Neural cell (in vitro differentiated cells): ENCODE measurements around the gene C5. TPM values are rescaled to one million over a fixed set of nuclear protein-coding genes. Genes with fewer than 3 reads are reported as not detected.

Source experiments
- H2AFZ ChIP-seq: fragments of 200-600, 300-800 bp; sonication (generic), shearing (Covaris generic); 2 replicates; pipeline ENCODE4 v1.6.0; 2014; ENCODE audit warnings: low read depth, mild to moderate bottlenecking, antibody characterized with exemption, low read length, moderate library complexity
- H3F3A ChIP-seq: fragments of 200-600 bp; shearing (Covaris generic); 2 replicates; pipeline ENCODE4 v1.6.1; 2016; ENCODE audit warnings: mild to moderate bottlenecking, moderate library complexity, mixed read lengths, antibody characterized with exemption, low read length; ENCODE audit not compliant: insufficient read depth, poor library complexity, severe bottlenecking
- H3K27ac ChIP-seq: fragments of 200-600, 300-800 bp; sonication (generic), shearing (Covaris generic); 2 replicates; pipeline ENCODE4 v1.5.1; 2014; ENCODE audit warnings: mild to moderate bottlenecking, low read length, moderate library complexity
- H3K27me3 ChIP-seq: fragments of 300-800, 200-600 bp; sonication (generic), shearing (Covaris generic); 2 replicates; pipeline ENCODE4 v1.6.0; 2014; ENCODE audit warnings: mild to moderate bottlenecking, low read depth, low read length, moderate library complexity; ENCODE audit not compliant: insufficient read depth
- H3K36me3 ChIP-seq: fragments of 300-800, 200-600 bp; sonication (generic), shearing (Covaris generic); 2 replicates; pipeline ENCODE4 v1.5.1; 2014; ENCODE audit warnings: mild to moderate bottlenecking, antibody characterized with exemption, low read length, moderate library complexity; ENCODE audit not compliant: insufficient read depth
- H3K4me2 ChIP-seq: fragments of 300-800, 200-600 bp; sonication (generic), shearing (Covaris generic); 2 replicates; pipeline ENCODE4 v1.6.0; 2014; ENCODE audit warnings: mild to moderate bottlenecking, low read length
- H3K4me3 ChIP-seq: fragments of 300-800, 200-600 bp; sonication (generic), shearing (Covaris generic); 2 replicates; pipeline ENCODE4 v1.5.1; 2014; ENCODE audit warnings: mild to moderate bottlenecking, low read length, moderate library complexity
- H3K79me2 ChIP-seq: fragments of 200-600 bp; shearing (Covaris generic); replicated peaks from 2 replicates; pipeline ENCODE4 v1.6.0; 2014; ENCODE audit warnings: mild to moderate bottlenecking, low read length, moderate library complexity; ENCODE audit not compliant: insufficient read depth
- H3K9ac ChIP-seq: fragments of 300-800, 200-600 bp; sonication (generic), shearing (Covaris generic); 2 replicates; pipeline ENCODE4 v1.6.1; 2016; ENCODE audit warnings: mild to moderate bottlenecking, low read length, mixed read lengths
- H3K9me2 ChIP-seq: fragments of 200-600 bp; shearing (Covaris generic); 2 replicates; pipeline ENCODE4 v1.6.1; 2016; ENCODE audit warnings: mild to moderate bottlenecking, low read length, mixed read lengths; ENCODE audit not compliant: insufficient read depth
- H3K9me3 ChIP-seq: fragments of 200-600, 300-800 bp; sonication (generic), shearing (Covaris generic); 2 replicates; pipeline ENCODE4 v1.6.1; 2016; ENCODE audit warnings: mild to moderate bottlenecking, mixed run types, low read length, moderate library complexity, mixed read lengths
- H4K20me1 ChIP-seq: fragments of 200-600 bp; shearing (Covaris generic); 2 replicates; pipeline ENCODE4 v1.6.1; 2016; ENCODE audit warnings: mild to moderate bottlenecking, mixed run types; ENCODE audit not compliant: insufficient read depth
- CTCF ChIP-seq: fragments of 450-650 bp; IDR thresholded peaks from 2 replicates; pipeline ENCODE4 v1.5.1; 2014; ENCODE audit warnings: antibody characterized with exemption, mild to moderate bottlenecking, moderate library complexity; ENCODE audit not compliant: poor library complexity, severe bottlenecking
- EP300 ChIP-seq: fragments of 450-650 bp; conservative IDR thresholded peaks from 2 replicates; pipeline ENCODE4 v1.6.1; 2014; ENCODE audit warnings: antibody characterized with exemption, mild to moderate bottlenecking, moderate library complexity; ENCODE audit not compliant: poor library complexity, severe bottlenecking
- EZH2 ChIP-seq: fragments of 200-600, 300-800 bp; shearing (Covaris generic), sonication (generic); IDR thresholded peaks from 2 replicates; pipeline ENCODE4 v1.6.1; 2014; ENCODE audit warnings: antibody characterized with exemption, low read length, borderline replicate concordance, mild to moderate bottlenecking; ENCODE audit not compliant: insufficient read depth, poor library complexity, severe bottlenecking
- MXI1 ChIP-seq: fragments of 450-650 bp; conservative IDR thresholded peaks from 2 replicates; pipeline ENCODE4 v1.6.1; 2014; ENCODE audit warnings: antibody characterized with exemption, mild to moderate bottlenecking; ENCODE audit not compliant: poor library complexity, severe bottlenecking
- POLR2AphosphoS5 ChIP-seq: IDR thresholded peaks from 2 replicates; pipeline ENCODE4 v1.6.1; 2012
- RAD21 ChIP-seq: fragments of 450-650 bp; conservative IDR thresholded peaks from 2 replicates; pipeline ENCODE4 v1.6.1; 2014; ENCODE audit warnings: antibody characterized with exemption, mild to moderate bottlenecking, moderate library complexity
- SMC3 ChIP-seq: fragments of 450-650 bp; conservative IDR thresholded peaks from 2 replicates; pipeline ENCODE4 v1.6.1; 2014; ENCODE audit warnings: antibody characterized with exemption, mild to moderate bottlenecking, moderate library complexity; ENCODE audit not compliant: poor library complexity
- TAF1 ChIP-seq: IDR thresholded peaks from 2 replicates; pipeline ENCODE4 v1.6.1; 2012; ENCODE audit warnings: low read depth
- polyA plus RNA-seq: library from polyadenylated mRNA; depleted of rRNA; stranded (reverse); fragments of >200 nt; gene quantifications from 2 replicates; pipeline ENCODE4 v1.2.3, GENCODE V29; 2014
- TF ChIP-seq, protein P1 (sequence below): IDR thresholded peaks from 2 replicates; pipeline ENCODE4 v1.6.1; 2012; ENCODE audit warnings: borderline replicate concordance

Gene C5
- polyA plus RNA-seq, 1 donor from 2014 or later = 3.8 TPM

DNA sequence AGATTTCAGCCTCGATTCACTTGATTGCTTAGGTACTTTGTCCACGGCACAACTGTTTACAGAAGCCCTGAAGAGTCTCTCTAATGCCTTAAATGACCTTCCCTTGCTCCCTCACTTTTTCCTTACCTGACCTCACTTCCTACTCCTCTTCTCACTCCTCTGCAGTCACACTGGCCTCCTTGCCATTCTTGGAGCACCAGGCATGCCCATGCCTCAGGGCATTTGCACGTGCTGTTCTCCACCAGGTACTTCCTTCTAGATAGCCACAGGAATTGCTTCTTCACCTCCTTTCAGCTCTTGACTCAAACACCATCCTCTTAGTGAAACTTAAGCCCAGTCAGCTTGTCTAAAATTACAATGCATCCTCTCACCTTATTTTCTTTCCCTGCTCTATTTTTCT, 71.1 kb downstream of the C5 start:
- Histone ChIP-seq H3K36me3 (no peaks in the 10 kb centered on the region), H3K9me3 (no peaks in the 10 kb centered on the region), H2AFZ (no peak overlapping the region), H3K79me2 (no peaks in the 10 kb centered on the region), H4K20me1 (no peaks in the 10 kb centered on the region), H3F3A (no peaks in the 10 kb centered on the region), H3K4me3 (no peak overlapping the region), H3K27ac (no peak overlapping the region), H3K9me2 (no peaks in the 10 kb centered on the region), H3K27me3 (no peaks in the 10 kb centered on the region), H3K9ac (no peak overlapping the region), H3K4me2 (no peak overlapping the region)
- TF ChIP-seq MXI1 (no peak), EP300 (no peak), TAF1 (no peak), RAD21 (no peak), POLR2AphosphoS5 (no peak), CTCF (no peak), EZH2 (no peak), SMC3 (no peak)
- TF ChIP-seq, protein P1, sequence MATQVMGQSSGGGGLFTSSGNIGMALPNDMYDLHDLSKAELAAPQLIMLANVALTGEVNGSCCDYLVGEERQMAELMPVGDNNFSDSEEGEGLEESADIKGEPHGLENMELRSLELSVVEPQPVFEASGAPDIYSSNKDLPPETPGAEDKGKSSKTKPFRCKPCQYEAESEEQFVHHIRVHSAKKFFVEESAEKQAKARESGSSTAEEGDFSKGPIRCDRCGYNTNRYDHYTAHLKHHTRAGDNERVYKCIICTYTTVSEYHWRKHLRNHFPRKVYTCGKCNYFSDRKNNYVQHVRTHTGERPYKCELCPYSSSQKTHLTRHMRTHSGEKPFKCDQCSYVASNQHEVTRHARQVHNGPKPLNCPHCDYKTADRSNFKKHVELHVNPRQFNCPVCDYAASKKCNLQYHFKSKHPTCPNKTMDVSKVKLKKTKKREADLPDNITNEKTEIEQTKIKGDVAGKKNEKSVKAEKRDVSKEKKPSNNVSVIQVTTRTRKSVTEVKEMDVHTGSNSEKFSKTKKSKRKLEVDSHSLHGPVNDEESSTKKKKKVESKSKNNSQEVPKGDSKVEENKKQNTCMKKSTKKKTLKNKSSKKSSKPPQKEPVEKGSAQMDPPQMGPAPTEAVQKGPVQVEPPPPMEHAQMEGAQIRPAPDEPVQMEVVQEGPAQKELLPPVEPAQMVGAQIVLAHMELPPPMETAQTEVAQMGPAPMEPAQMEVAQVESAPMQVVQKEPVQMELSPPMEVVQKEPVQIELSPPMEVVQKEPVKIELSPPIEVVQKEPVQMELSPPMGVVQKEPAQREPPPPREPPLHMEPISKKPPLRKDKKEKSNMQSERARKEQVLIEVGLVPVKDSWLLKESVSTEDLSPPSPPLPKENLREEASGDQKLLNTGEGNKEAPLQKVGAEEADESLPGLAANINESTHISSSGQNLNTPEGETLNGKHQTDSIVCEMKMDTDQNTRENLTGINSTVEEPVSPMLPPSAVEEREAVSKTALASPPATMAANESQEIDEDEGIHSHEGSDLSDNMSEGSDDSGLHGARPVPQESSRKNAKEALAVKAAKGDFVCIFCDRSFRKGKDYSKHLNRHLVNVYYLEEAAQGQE = no peak

- H2AFZ ChIP-seq = no peak overlapping the region
- H3K36me3 ChIP-seq = no peaks in the 10 kb centered on the region
- no peaks in the 10 kb centered on the region for H3K79me2 ChIP-seq
- no peak for TF ChIP-seq EP300
- TF ChIP-seq POLR2AphosphoS5 = no peak
- TF ChIP-seq TAF1 = no peak
- no peak for TF ChIP-seq RAD21
- no peak for TF ChIP-seq MXI1
- TF ChIP-seq CTCF = no peak
- TF ChIP-seq SMC3 = no peak
- TF ChIP-seq, protein P1 = no peak
- no peak for TF ChIP-seq EZH2
- no peaks in the 10 kb centered on the region for H3K9me3 ChIP-seq
- no peak overlapping the region for H3K4me3 ChIP-seq
- no peaks in the 10 kb centered on the region for H3K9me2 ChIP-seq
- H4K20me1 ChIP-seq = no peaks in the 10 kb centered on the region
- H3K9ac ChIP-seq = no peak overlapping the region
- H3K4me2 ChIP-seq = no peak overlapping the region
- H3K27ac ChIP-seq = no peak overlapping the region
- no peaks in the 10 kb centered on the region for H3F3A ChIP-seq
- no peaks in the 10 kb centered on the region for H3K27me3 ChIP-seq
These were observed 72.8 kb downstream of the C5 start for GRCh38 chr9:120977321-120977720.
